MM.1S (cell line): Measurements from ENCODE around the gene AURKB.

ENCODE experiments used
- EZH2phosphoT487 ChIP-seq: fragments of 300-600 bp; sonication (generic); IDR thresholded peaks from 2 replicates; pipeline ENCODE4 v1.6.1; 2018; ENCODE audit warnings: antibody characterized with exemption, low read length
- TF ChIP-seq, protein P1 (sequence below): fragments of 300-600 bp; sonication (generic); IDR thresholded peaks from 2 replicates; pipeline ENCODE4 v1.5.1; 2016; ENCODE audit warnings: antibody characterized with exemption, low read length, mixed read lengths

DNA sequence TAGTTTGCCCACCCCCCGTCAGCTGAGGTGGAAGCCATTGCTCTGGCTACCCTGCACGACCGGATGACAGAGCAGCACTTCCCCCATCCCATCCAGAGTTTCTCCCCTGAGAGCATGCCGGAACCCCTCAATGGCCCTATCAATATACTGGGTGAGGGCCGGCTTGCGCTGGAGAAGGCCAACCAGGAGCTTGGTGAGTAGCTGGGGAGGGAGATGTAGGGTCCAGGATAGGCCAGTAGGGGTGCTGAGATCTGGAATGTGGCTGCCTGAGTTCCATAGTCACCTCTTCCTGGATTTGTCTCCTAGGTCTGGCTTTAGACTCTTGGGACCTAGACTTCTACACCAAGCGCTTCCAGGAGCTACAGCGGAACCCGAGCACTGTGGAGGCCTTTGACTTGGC lies 45.1 kb upstream of the AURKB start:
- TF ChIP-seq, protein P1, sequence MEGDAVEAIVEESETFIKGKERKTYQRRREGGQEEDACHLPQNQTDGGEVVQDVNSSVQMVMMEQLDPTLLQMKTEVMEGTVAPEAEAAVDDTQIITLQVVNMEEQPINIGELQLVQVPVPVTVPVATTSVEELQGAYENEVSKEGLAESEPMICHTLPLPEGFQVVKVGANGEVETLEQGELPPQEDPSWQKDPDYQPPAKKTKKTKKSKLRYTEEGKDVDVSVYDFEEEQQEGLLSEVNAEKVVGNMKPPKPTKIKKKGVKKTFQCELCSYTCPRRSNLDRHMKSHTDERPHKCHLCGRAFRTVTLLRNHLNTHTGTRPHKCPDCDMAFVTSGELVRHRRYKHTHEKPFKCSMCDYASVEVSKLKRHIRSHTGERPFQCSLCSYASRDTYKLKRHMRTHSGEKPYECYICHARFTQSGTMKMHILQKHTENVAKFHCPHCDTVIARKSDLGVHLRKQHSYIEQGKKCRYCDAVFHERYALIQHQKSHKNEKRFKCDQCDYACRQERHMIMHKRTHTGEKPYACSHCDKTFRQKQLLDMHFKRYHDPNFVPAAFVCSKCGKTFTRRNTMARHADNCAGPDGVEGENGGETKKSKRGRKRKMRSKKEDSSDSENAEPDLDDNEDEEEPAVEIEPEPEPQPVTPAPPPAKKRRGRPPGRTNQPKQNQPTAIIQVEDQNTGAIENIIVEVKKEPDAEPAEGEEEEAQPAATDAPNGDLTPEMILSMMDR = no peak
- TF ChIP-seq EZH2phosphoT487 = no peak
